ENCODE results near the gene GJA1. TPM values are rescaled to one million over a fixed set of nuclear protein-coding genes. Genes with fewer than 3 reads are reported as not detected.
A peak's percentile ranks its signal among the peaks of the same experiment; 100 is the strongest.
"Not testable (repeated sequence)": the region's sequence is repeated elsewhere in the genome, so short reads cannot be mapped to it uniquely, and the experiment has no call there.

Gene GJA1
- 67.3 TPM for total RNA-seq

DNA sequence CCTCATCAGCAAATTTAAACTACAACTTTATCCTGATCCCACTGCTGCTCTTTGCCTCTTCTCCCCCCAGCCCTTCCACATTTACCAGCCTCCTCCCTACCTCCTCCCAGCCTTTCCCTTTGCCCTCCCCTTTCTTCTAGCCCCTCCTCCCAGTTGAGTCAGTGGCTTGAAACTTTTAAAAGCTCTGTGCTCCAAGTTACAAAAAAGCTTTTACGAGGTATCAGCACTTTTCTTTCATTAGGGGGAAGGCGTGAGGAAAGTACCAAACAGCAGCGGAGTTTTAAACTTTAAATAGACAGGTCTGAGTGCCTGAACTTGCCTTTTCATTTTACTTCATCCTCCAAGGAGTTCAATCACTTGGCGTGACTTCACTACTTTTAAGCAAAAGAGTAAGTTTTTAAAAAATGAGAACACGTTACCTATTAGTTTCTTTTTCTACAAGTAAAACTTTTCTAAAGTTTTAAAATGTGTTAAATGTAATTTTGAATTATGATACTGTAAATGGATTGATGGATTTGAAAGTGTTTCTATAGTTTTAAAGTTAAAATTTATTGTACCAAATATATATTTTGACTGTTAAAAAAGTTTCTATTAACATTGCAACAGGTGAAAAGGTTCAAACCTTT is at the start of gene GJA1:
TSS of gene GJA1 (plus strand) at position 203 of the 626 bp plus-strand sequence. CDS start 11,202 bp downstream, outside the sequence.
- Histone ChIP-seq H3K4me3 (ENCODE audit: low read length in 3 of 3) (peak within 1 kb of the TSS; percentile 49 to 85 (median 83)), H3K4me1 (ENCODE audit: control insufficient read depth in 3 of 3, insufficient read depth in 3 of 3, low read length in 3 of 3) (peaks cover 6% of the 10 kb centered on the region in 3 donors), H3K27me3 (ENCODE audit: control insufficient read depth in 3 of 3, insufficient read depth in 3 of 3, low read length in 3 of 3) (peaks cover 0 to 19% (median 12%) of the 10 kb centered on the region in 3 donors)

DNA sequence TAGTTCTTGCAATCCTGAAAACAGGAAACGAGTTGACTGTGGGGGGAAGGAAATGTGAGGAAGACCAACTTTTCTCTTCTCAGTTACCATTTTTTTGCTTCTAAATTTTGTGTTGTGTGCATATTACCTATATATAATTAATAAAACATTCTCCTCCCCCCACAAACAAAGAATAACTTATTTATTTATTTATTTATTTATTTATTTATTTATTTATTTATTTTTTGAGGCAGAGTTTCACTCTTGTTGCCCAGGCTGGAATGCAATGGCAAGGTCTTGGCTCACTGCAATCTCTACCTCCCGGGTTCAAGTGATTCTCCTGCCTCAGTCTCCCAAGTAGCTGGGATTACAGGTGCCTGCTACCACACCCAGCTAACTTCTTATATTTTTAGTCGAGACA is 48.9 kb upstream of the GJA1 start:
- H3K4me1 ChIP-seq (ENCODE audit: control insufficient read depth in 3 of 3, insufficient read depth in 3 of 3, low read length in 3 of 3); H3K36me3 ChIP-seq (ENCODE audit: control insufficient read depth in 3 of 3, insufficient read depth in 3 of 3, low read length in 3 of 3); H3K4me3 ChIP-seq (ENCODE audit: low read length in 3 of 3): not testable (repeated sequence)

More for the DNA sequence above, at the start of gene GJA1:
- Histone ChIP-seq H3K27ac (ENCODE audit: low read depth, low read length) (peak within 1 kb of the TSS; percentile 73), H3K9me3 (ENCODE audit: control insufficient read depth in 3 of 3, low read length in 3 of 3) (no peaks in the 10 kb centered on the region), H3K36me3 (ENCODE audit: control insufficient read depth in 3 of 3, insufficient read depth in 3 of 3, low read length in 3 of 3) (no peaks in the 10 kb centered on the region), H3K9ac (ENCODE audit: low read depth in 1 of 3, low read length in 3 of 3) (peak within 1 kb of the TSS; percentile 74 to 84 (median 79))

DNA sequence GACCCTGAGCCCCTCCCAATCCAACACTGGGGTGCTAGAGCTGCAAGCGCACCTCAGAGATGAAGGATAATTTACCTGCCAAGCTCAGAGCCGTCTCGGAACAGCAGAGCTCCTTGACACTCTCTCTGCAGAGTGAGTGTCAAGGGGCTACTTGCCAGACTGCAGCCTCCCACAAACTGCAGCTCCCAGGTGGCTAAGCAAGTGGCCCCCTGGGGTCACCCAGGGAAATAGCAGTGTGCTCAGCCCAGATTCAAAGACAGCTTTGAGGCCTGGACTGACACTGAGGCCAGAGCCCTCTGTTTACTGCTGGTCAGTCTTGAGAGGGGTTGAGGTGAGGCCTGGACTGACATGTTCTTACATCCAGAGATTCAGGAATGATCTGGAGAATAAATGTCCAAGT is 46.0 kb upstream of the GJA1 start:
- Histone ChIP-seq H3K4me3 (ENCODE audit: low read length in 3 of 3) (no peak overlapping the region), H3K27ac (ENCODE audit: low read depth, low read length) (no peak overlapping the region), H3K27me3 (ENCODE audit: control insufficient read depth in 3 of 3, insufficient read depth in 3 of 3, low read length in 3 of 3) (no peaks in the 10 kb centered on the region)

More for the DNA sequence above, 48.9 kb upstream of the GJA1 start:
- H3K27ac ChIP-seq (ENCODE audit: low read depth, low read length); H3K27me3 ChIP-seq (ENCODE audit: control insufficient read depth in 3 of 3, insufficient read depth in 3 of 3, low read length in 3 of 3); H3K9ac ChIP-seq (ENCODE audit: low read depth in 1 of 3, low read length in 3 of 3); H3K9me3 ChIP-seq (ENCODE audit: control insufficient read depth in 3 of 3, low read length in 3 of 3): not testable (repeated sequence)

DNA sequence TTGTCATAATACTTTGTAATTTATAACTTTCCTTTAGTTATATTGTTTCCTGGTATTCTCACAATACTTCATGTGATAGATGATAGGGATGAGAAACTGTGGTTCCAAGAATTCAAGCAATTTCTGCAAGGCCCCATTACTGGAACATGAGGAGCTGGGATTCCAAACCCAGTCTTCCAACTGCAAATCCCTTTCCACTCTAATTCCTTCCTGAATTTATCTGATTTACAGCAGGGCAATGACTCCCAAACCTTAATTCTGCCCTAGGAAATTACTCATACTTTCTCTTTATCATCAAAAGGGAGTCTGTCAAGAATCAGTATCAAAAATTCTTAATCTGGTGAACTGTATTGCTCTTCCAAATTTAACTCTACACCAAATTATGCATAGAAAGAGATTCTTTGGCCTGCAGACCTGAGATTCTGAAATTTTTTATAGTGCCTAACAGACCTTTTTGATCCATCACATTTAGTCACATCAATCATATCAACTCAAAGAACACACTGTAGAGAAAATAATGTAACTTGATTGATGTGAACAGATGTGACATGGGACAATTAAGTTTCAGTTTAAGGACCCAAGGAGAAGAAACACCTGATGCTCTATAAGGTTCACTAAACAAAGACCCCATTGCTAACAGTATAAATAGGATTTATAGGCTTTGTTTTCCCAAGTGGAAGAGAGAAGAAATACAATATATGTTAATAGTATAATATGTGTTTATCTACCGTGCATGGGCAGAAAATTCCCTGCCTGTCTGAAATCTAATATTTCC is 41.5 kb upstream of the GJA1 start:
- Histone ChIP-seq H3K4me1 (ENCODE audit: control insufficient read depth in 3 of 3, insufficient read depth in 3 of 3, low read length in 3 of 3) (no peaks in the 10 kb centered on the region), H3K27ac (ENCODE audit: low read depth, low read length) (no peak overlapping the region), H3K36me3 (ENCODE audit: control insufficient read depth in 3 of 3, insufficient read depth in 3 of 3, low read length in 3 of 3) (no peaks in the 10 kb centered on the region), H3K9me3 (ENCODE audit: control insufficient read depth in 3 of 3, low read length in 3 of 3) (no peaks in the 10 kb centered on the region), H3K27me3 (ENCODE audit: control insufficient read depth in 3 of 3, insufficient read depth in 3 of 3, low read length in 3 of 3) (no peaks in the 10 kb centered on the region), H3K4me3 (ENCODE audit: low read length in 3 of 3) (no peak overlapping the region), H3K9ac (ENCODE audit: low read depth in 1 of 3, low read length in 3 of 3) (no peak overlapping the region)

More for the DNA sequence above, 46.0 kb upstream of the GJA1 start:
- no peaks in the 10 kb centered on the region for H3K4me1 ChIP-seq (ENCODE audit: control insufficient read depth in 3 of 3, insufficient read depth in 3 of 3, low read length in 3 of 3)
- H3K9ac ChIP-seq (ENCODE audit: low read depth in 1 of 3, low read length in 3 of 3): no peak overlapping the region
- no peaks in the 10 kb centered on the region for H3K36me3 ChIP-seq (ENCODE audit: control insufficient read depth in 3 of 3, insufficient read depth in 3 of 3, low read length in 3 of 3)
- no peaks in the 10 kb centered on the region for H3K9me3 ChIP-seq (ENCODE audit: control insufficient read depth in 3 of 3, low read length in 3 of 3)

DNA sequence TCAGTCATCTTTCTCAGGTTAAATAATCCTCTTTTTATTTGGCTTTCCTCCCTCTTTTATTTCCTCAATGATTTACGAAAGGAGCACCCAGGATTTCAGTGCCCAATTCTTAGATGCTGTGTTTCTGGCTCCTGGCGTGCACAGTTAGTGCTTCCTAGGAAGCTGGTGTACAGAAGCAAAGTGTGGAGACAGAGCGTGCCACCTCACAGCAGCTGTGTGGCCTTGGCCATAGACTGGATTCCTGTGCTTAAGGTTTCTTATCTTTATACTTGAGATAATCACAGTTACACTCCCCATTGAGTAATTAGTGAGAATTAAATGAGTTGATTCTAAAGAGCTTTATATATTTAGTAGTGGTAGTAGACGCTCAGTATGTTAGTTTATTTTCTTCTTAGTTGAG is 39.7 kb upstream of the GJA1 start:
- Histone ChIP-seq H3K27ac (ENCODE audit: low read depth, low read length) (no peak overlapping the region), H3K9ac (ENCODE audit: low read depth in 1 of 3, low read length in 3 of 3) (no peak overlapping the region), H3K27me3 (ENCODE audit: control insufficient read depth in 3 of 3, insufficient read depth in 3 of 3, low read length in 3 of 3) (no peaks in the 10 kb centered on the region), H3K4me3 (ENCODE audit: low read length in 3 of 3) (no peak overlapping the region), H3K36me3 (ENCODE audit: control insufficient read depth in 3 of 3, insufficient read depth in 3 of 3, low read length in 3 of 3) (no peaks in the 10 kb centered on the region), H3K4me1 (ENCODE audit: control insufficient read depth in 3 of 3, insufficient read depth in 3 of 3, low read length in 3 of 3) (no peaks in the 10 kb centered on the region), H3K9me3 (ENCODE audit: control insufficient read depth in 3 of 3, low read length in 3 of 3) (no peaks in the 10 kb centered on the region)

DNA sequence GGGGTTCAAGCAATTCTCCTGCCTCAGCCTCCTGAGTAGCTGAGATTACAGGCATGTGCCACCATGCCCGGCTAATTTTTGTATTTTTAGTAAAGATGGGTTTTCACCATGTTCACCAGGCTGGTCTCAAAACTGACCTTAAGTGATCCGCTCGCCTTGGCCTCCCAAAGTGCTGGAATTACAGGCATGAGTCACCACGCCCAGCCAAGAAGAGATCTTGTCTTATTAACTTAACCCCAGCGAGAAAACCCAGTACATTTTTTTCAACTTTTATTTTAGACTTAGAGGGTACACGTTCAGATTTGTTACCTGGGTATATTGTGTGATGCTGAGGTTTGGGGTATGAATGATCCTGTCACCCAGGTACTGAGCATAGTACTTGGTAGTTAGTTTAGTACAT is 38.3 kb upstream of the GJA1 start:
- not testable (repeated sequence) for H3K27ac ChIP-seq (ENCODE audit: low read depth, low read length); H3K9ac ChIP-seq (ENCODE audit: low read depth in 1 of 3, low read length in 3 of 3); H3K27me3 ChIP-seq (ENCODE audit: control insufficient read depth in 3 of 3, insufficient read depth in 3 of 3, low read length in 3 of 3); H3K36me3 ChIP-seq (ENCODE audit: control insufficient read depth in 3 of 3, insufficient read depth in 3 of 3, low read length in 3 of 3); H3K4me3 ChIP-seq (ENCODE audit: low read length in 3 of 3); H3K4me1 ChIP-seq (ENCODE audit: control insufficient read depth in 3 of 3, insufficient read depth in 3 of 3, low read length in 3 of 3); H3K9me3 ChIP-seq (ENCODE audit: control insufficient read depth in 3 of 3, low read length in 3 of 3)

DNA sequence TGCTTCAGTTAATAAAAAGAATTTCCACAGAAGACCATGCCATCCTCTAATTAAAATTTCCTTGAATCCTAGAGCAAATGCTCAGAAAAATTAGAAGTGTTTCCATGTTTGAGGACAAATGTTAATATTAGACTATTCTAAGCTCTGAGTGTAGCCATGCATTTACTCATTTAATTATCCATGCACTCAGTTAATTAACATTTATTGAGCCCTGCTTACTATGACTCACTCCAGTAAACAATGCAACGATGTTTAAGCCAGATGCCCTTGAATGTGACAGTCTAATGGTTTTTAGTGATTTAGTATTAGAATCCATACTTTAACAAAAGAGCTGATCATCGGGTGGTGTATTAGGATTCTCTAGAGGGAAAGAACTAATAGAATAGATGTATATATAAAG is 37.3 kb upstream of the GJA1 start:
- Histone ChIP-seq H3K27ac (ENCODE audit: low read depth, low read length) (no peak overlapping the region), H3K27me3 (ENCODE audit: control insufficient read depth in 3 of 3, insufficient read depth in 3 of 3, low read length in 3 of 3) (no peaks in the 10 kb centered on the region), H3K9ac (ENCODE audit: low read depth in 1 of 3, low read length in 3 of 3) (no peak overlapping the region), H3K9me3 (ENCODE audit: control insufficient read depth in 3 of 3, low read length in 3 of 3) (no peaks in the 10 kb centered on the region), H3K36me3 (ENCODE audit: control insufficient read depth in 3 of 3, insufficient read depth in 3 of 3, low read length in 3 of 3) (no peaks in the 10 kb centered on the region), H3K4me3 (ENCODE audit: low read length in 3 of 3) (no peak overlapping the region), H3K4me1 (ENCODE audit: control insufficient read depth in 3 of 3, insufficient read depth in 3 of 3, low read length in 3 of 3) (no peaks in the 10 kb centered on the region)

DNA sequence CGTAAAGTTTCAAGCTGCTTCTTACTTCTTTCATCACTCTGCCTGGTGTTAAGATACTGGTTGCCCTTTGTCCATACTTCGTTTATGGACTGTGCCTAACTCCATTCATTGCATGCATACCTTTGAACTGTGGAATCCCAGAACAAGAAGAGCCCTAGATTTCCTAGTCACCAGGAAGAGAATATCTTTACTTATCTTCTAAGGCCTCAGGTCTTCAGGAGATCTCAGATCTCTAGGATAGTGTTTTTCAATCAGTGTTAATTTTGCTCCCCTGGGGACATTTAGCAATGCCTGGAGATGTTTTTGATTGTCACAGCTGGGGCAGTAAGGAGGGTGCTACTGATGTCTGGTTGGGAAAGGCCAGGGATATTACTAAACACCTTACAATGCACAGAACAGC is 35.5 kb upstream of the GJA1 start:
- Histone ChIP-seq H3K36me3 (ENCODE audit: control insufficient read depth in 3 of 3, insufficient read depth in 3 of 3, low read length in 3 of 3) (no peaks in the 10 kb centered on the region), H3K4me1 (ENCODE audit: control insufficient read depth in 3 of 3, insufficient read depth in 3 of 3, low read length in 3 of 3) (no peaks in the 10 kb centered on the region), H3K27ac (ENCODE audit: low read depth, low read length) (no peak overlapping the region), H3K9me3 (ENCODE audit: control insufficient read depth in 3 of 3, low read length in 3 of 3) (no peaks in the 10 kb centered on the region), H3K9ac (ENCODE audit: low read depth in 1 of 3, low read length in 3 of 3) (no peak overlapping the region), H3K4me3 (ENCODE audit: low read length in 3 of 3) (no peak overlapping the region), H3K27me3 (ENCODE audit: control insufficient read depth in 3 of 3, insufficient read depth in 3 of 3, low read length in 3 of 3) (no peaks in the 10 kb centered on the region)

DNA sequence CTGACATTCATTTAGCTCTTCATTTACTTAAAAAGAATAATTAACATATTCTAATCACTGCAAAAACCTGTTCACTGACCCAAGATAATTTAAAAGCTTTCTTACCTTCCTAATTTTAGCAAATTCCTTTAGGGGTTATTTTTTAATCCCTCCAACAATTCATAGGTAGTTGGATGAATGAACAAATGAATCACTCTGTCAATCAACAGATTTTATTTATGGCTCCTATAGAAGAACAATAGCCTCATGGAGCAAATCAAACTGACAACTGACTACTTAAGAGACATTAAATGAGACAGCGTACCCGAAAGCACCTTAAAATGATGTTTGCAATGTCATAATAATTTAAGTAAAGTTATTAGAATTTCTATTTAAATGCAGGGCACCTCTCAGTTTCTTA is 31.5 kb upstream of the GJA1 start:
- H3K9ac ChIP-seq (ENCODE audit: low read depth in 1 of 3, low read length in 3 of 3): no peak overlapping the region
- H3K27me3 ChIP-seq (ENCODE audit: control insufficient read depth in 3 of 3, insufficient read depth in 3 of 3, low read length in 3 of 3): peaks cover 0 to 2% (median 0%) of the 10 kb centered on the region in 3 donors
- H3K36me3 ChIP-seq (ENCODE audit: control insufficient read depth in 3 of 3, insufficient read depth in 3 of 3, low read length in 3 of 3): no peaks in the 10 kb centered on the region
- H3K4me1 ChIP-seq (ENCODE audit: control insufficient read depth in 3 of 3, insufficient read depth in 3 of 3, low read length in 3 of 3): no peaks in the 10 kb centered on the region
- H3K4me3 ChIP-seq (ENCODE audit: low read length in 3 of 3): no peak overlapping the region
- no peak overlapping the region for H3K27ac ChIP-seq (ENCODE audit: low read depth, low read length)
- no peaks in the 10 kb centered on the region for H3K9me3 ChIP-seq (ENCODE audit: control insufficient read depth in 3 of 3, low read length in 3 of 3)

DNA sequence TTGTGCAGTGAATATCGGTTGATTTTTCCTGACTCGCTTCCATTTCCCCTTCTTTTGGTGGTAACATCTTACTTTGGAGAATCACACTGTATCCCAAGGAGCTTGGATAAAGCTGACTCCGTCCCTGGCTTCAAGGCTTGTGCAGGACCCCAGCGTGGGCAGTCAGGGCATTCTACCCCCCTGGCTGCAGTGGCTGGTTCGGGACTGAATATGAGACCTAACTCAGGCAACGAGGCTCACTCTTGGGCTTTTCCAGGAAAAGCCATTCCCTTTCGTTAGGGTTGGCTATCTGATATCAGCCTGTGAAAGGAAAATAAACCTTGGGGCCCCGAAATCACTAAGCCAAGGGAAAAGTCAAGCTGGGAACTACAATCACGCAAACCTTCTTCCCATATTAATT is 30.1 kb upstream of the GJA1 start:
- Histone ChIP-seq H3K27me3 (ENCODE audit: control insufficient read depth in 3 of 3, insufficient read depth in 3 of 3, low read length in 3 of 3) (peaks cover 0 to 2% (median 0%) of the 10 kb centered on the region in 3 donors), H3K9ac (ENCODE audit: low read depth in 1 of 3, low read length in 3 of 3) (no peak overlapping the region), H3K27ac (ENCODE audit: low read depth, low read length) (no peak overlapping the region), H3K36me3 (ENCODE audit: control insufficient read depth in 3 of 3, insufficient read depth in 3 of 3, low read length in 3 of 3) (no peaks in the 10 kb centered on the region), H3K4me1 (ENCODE audit: control insufficient read depth in 3 of 3, insufficient read depth in 3 of 3, low read length in 3 of 3) (no peaks in the 10 kb centered on the region), H3K9me3 (ENCODE audit: control insufficient read depth in 3 of 3, low read length in 3 of 3) (no peaks in the 10 kb centered on the region), H3K4me3 (ENCODE audit: low read length in 3 of 3) (no peak overlapping the region)
